ES-I3 (cell line): Measurements from ENCODE around the gene SYT9.

Experiments
- H3K36me3 ChIP-seq: 2 replicates; pipeline ENCODE4 v1.6.1; 2013; ENCODE audit warnings: mild to moderate bottlenecking, low read length, control low read depth, moderate library complexity; ENCODE audit not compliant: insufficient read depth
- H3K4me1 ChIP-seq: 2 replicates; pipeline ENCODE4 v1.6.1; 2013; ENCODE audit warnings: mild to moderate bottlenecking, control low read depth, low read length; ENCODE audit not compliant: insufficient read depth
- H3K9ac ChIP-seq: 2 replicates; pipeline ENCODE4 v1.6.1; 2013; ENCODE audit warnings: low read depth, mild to moderate bottlenecking, low read length, moderate library complexity
- H3K9me3 ChIP-seq: 2 replicates; pipeline ENCODE4 v1.6.1; 2013; ENCODE audit warnings: mild to moderate bottlenecking, low read length, moderate library complexity; ENCODE audit not compliant: control insufficient read depth, insufficient read depth

The SYT9 gene

GRCh38 chr11:7439746-7440320 lies 188.1 kb downstream of the SYT9 start:
- H3K9me3 ChIP-seq: no peaks in the 10 kb centered on the region
- no peaks in the 10 kb centered on the region for H3K36me3 ChIP-seq
- peaks cover 14% of the 10 kb centered on the region for H3K4me1 ChIP-seq
- no peak overlapping the region for H3K9ac ChIP-seq

DNA sequence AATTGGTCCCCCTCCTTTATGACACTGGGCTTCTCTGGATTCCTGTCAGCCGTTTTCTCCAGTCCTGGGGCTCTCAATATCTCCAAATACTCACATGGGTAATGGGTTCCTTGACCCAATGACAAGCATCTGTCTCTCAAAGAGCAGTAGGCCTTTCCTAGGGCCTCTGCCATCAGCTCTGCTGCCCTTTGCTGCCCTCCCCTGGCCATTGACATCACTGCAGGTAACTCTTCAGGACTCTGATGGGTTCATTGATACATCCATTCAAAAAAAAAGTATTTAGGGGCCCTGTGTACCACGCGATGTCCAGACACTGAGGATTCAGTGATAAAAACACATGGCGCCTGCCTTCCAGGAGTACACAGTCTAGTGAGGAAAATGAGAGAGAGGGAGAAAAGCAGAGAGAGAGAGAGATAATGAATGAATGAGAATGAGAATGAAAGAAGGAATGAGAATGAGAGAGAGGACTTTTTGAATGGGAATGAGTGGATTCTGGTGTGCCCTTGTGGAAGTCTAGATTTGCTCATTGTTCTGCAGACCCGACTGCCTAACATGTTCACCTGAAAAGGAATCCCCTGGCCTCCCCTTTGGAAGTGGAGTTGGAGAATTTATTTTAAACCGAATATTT lies 191.0 kb downstream of the SYT9 start:
- H3K9ac ChIP-seq: no peak overlapping the region
- no peaks in the 10 kb centered on the region for H3K36me3 ChIP-seq
- H3K9me3 ChIP-seq: no peaks in the 10 kb centered on the region
- 0 out of 2 replicates have a peak, but pooled peaks cover under 1% of the 10 kb centered on the region for H3K4me1 ChIP-seq

GRCh38 chr11:7444091-7444981 lies 192.6 kb downstream of the SYT9 start:
- Histone ChIP-seq H3K9me3 (no peaks in the 10 kb centered on the region), H3K36me3 (no peaks in the 10 kb centered on the region), H3K9ac (no peak overlapping the region), H3K4me1 (no peaks in the 10 kb centered on the region)

- Histone ChIP-seq H3K9me3 (no peaks in the 10 kb centered on the region), H3K36me3 (no peaks in the 10 kb centered on the region), H3K9ac (no peak overlapping the region), H3K4me1 (no peaks in the 10 kb centered on the region)
Measured at GRCh38 chr11:7445564-7445963, 193.9 kb downstream of the SYT9 start.

DNA sequence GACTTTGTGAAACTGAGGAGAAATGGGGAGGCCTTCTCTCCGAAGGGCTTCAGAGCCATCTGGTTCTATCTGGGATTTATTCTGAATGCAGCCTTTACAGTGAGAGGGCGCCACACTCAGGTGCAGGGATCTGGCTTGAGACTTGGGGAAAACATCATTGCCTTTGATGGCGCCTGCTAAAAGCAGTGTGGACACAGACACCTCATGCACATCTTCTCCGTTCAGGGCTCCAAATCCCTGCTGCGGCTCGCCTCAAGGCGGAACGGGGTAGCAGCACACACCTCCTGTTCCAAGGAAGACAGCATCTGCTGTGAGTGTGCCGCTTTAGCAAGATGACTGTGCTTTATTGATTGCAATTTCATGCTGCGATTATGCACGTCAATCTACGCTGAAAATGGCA lies 196.5 kb downstream of the SYT9 start:
- Histone ChIP-seq H3K36me3 (no peaks in the 10 kb centered on the region), H3K4me1 (peaks cover 7% of the 10 kb centered on the region; the same call in 1 of the 2 replicates), H3K9me3 (no peaks in the 10 kb centered on the region), H3K9ac (no peak overlapping the region)

- Histone ChIP-seq H3K9me3 (no peaks in the 10 kb centered on the region), H3K4me1 (peaks cover 7% of the 10 kb centered on the region; the same call in 1 of the 2 replicates), H3K9ac (no peak overlapping the region), H3K36me3 (no peaks in the 10 kb centered on the region)
Measured at GRCh38 chr11:7449211-7449840, 197.6 kb downstream of the SYT9 start.

DNA sequence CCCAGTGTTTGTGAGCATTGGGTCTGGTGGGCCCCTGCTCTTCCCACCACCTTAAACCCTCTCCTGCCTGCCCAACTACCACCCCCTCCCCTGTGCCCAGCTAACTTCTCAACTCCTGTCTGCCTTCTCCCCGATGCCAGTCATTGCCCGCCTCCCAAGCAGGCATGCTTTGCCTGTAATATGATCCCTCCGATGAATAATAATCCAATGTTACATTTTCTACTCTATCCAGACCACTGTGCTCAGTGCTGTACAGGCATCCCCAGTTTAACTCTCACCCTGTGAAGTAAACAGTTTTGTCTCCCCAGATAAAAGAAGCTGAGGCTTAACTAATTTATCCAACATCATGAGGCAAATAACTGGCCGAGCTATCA lies 198.1 kb downstream of the SYT9 start:
- Histone ChIP-seq H3K36me3 (no peaks in the 10 kb centered on the region), H3K4me1 (peaks cover 7% of the 10 kb centered on the region; the same call in 1 of the 2 replicates), H3K9me3 (no peaks in the 10 kb centered on the region), H3K9ac (no peak overlapping the region)

DNA sequence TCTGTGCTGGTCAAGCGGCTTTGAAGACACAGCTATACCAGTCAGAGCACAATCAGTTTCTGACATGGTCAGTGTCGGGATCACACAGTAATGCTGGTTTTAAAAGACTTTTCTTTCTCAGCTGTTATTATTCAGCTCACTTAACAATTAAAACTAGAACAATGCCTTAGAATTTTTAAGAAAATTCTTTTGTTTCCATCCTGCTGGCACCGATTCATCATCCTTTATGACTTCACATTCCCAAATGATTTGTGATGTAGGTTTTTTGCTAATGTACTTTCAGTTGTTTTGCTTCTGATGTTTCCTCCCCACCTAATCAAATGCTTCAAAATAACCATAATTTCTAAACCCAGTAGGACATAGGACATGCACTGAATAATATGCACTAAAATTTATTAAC lies 199.1 kb downstream of the SYT9 start:
- H3K9ac ChIP-seq: no peak overlapping the region
- no peaks in the 10 kb centered on the region for H3K9me3 ChIP-seq
- no peaks in the 10 kb centered on the region for H3K36me3 ChIP-seq
- H3K4me1 ChIP-seq: peaks cover 7% of the 10 kb centered on the region; the same call in 1 of the 2 replicates

DNA sequence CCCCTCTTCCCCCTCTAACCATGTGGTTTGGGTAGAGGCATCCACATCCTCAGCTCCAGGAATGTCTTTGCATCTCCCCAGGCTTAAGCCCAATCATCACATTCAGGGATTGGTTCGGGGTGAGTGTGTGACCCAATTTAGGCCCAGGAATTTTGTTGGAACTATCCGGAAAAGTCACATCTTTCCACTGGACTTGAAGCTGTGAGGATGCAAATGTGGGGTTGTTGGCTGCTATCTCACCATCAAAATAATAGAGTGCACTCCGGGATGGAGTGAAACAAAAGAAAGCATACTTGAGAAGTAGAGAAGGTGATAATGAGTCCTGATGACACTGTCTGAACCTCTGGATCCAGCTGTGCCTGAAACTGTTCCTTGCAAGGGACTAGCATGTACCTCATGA lies 199.8 kb downstream of the SYT9 start:
- Histone ChIP-seq H3K9me3 (no peaks in the 10 kb centered on the region), H3K36me3 (no peaks in the 10 kb centered on the region), H3K4me1 (peaks cover 7% of the 10 kb centered on the region; the same call in 1 of the 2 replicates), H3K9ac (no peak overlapping the region)

DNA sequence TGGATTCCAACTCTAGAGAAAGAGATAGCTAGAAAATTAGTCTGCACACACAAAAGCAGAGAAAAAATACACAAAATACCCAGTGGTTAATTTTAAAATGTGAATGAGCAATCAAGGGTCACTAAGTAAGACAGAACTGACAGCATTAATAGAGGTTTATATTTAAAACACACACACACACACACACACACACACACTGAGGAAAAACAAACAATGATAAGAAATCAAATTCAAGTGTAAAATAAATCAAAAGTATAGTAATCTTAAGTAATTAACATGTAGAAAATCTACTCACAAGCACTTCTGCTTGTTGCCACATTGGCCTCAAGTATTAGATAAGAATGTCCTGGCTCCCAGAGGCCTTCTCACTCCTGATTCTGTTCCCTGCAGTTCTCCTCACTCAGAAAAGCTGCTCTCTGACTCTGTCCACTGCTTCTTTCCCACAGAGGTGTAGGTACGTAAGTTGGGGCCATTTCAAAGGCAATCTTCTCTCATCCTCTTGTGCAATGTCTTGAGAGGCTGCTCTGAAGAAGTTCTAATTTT lies 200.3 kb downstream of the SYT9 start:
- no peaks in the 10 kb centered on the region for H3K9me3 ChIP-seq
- H3K4me1 ChIP-seq: peaks cover 7% of the 10 kb centered on the region; the same call in 1 of the 2 replicates
- no peak overlapping the region for H3K9ac ChIP-seq
- H3K36me3 ChIP-seq: no peaks in the 10 kb centered on the region

DNA sequence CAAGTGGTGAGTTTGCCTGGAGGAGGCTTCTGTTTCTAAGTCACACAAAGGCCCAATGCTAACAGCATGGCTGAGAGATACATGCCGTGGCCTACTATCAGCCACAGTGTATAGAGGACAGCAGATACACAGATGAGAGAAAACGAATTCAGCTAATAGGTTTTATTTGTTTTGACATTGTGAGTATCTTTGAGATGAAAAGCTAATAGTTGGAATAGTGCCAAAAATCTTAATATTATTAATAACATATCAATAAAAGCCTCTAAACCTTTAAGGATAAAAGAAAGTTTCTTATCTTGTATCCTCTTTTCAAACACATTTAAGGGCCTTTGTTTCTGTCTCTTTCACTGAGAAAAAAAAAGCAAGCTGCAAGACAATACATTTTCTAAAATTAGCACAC lies 203.2 kb downstream of the SYT9 start:
- no peak overlapping the region for H3K9ac ChIP-seq
- peaks cover 7% of the 10 kb centered on the region; the same call in 1 of the 2 replicates for H3K4me1 ChIP-seq
- no peaks in the 10 kb centered on the region for H3K36me3 ChIP-seq
- no peaks in the 10 kb centered on the region for H3K9me3 ChIP-seq

GRCh38 chr11:7457211-7457610 lies 205.5 kb downstream of the SYT9 start:
- Histone ChIP-seq H3K9me3 (no peaks in the 10 kb centered on the region), H3K4me1 (no peaks in the 10 kb centered on the region), H3K36me3 (no peaks in the 10 kb centered on the region), H3K9ac (no peak overlapping the region)

DNA sequence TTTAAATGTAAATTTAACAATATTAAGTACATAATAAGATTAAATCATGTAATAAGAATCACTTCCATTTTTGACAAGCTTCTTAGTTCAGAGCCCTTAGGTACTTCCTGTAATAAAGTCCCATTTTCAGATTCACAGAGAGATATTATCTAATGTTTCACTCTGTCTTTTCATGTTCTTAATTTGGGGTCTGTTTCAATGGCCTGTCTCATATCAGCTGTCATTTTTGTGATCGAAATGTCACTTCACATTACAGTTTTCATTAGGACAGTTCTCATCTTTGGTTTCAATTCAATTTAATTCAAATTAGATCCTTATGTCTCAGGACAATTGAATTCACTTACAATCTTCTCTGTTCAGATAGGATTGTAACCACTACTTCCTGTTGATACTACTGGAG lies 211.0 kb downstream of the SYT9 start:
- no peaks in the 10 kb centered on the region for H3K9me3 ChIP-seq
- H3K4me1 ChIP-seq: no peaks in the 10 kb centered on the region
- no peak overlapping the region for H3K9ac ChIP-seq
- H3K36me3 ChIP-seq: no peaks in the 10 kb centered on the region

DNA sequence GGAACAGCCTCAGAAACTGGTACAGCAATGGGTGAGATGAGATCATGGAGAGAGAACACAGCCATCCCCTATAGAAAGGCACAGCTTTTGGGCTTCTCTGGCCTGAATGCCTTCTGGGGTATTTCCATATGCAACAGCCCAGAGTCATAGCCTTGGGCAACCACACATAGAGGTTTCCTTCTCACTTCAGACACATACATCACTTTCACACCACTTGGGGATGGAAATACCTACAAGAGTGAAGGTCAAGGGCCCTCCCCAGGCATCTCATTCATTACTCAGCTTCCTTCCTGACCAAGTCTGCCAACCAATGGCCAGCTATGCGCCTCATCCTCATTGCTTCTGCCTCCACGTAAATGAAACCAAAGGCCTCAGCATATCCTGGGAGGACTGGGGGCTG lies 215.9 kb downstream of the SYT9 start:
- Histone ChIP-seq H3K4me1 (no peaks in the 10 kb centered on the region), H3K36me3 (no peaks in the 10 kb centered on the region), H3K9ac (no peak overlapping the region), H3K9me3 (no peaks in the 10 kb centered on the region)
